ENCODE measurements around the gene ARF3. TPM values are rescaled to one million over a fixed set of nuclear protein-coding genes. Genes with fewer than 3 reads are reported as not detected.

ARF3 gene
- total and polyA plus RNA-seq, 2 donors (not counting 1 experiment from before 2014, with no cell fraction given): 28.1 to 182 TPM

DNA sequence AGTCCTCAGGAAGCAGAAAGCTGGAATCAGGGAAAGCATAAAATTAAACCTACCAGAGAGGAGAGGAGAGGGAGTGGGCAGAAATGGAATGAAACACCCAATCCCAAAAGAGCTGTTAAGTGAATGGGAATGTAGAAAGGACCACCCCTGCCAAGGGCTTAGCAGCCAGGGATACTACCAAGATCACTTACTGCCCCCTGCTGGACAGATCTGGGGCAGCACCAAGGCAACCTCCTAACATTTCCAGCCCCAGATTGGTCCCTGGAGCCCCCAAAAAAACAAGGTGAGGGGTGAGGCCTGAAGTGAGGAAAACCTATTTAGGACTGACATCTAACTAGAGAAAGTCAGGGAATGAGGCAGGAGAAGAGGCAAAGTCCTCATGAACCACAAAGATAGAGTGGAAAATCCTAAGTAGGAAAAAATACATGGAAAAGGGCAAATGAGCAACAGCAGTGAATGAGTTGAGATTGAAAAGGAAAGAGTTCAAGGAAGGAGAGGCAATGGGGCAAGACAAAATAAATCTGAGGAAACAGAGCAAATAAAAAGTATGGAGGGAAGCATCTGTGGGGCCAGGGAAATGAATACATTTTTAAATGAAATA is 20.8 kb downstream of the ARF3 start:
- Histone ChIP-seq H3K9me3 (ENCODE audit: control insufficient read depth, insufficient read depth, low read depth, low read length) (no peaks in the 10 kb centered on the region), H3K4me2 (ENCODE audit: extremely low read depth, insufficient read depth, low read length) (no peak overlapping the region), H4K20me1 (ENCODE audit: control insufficient read depth, extremely low read depth, insufficient read depth, low read length) (no peaks in the 10 kb centered on the region), H3K9ac (ENCODE audit: insufficient read depth, low read length) (no peak overlapping the region), H3K4me1 (ENCODE audit: control insufficient read depth, extremely low read depth, insufficient read depth, low read length) (no peaks in the 10 kb centered on the region), H3K36me3 (ENCODE audit: control insufficient read depth, insufficient read depth, low read length) (peaks cover 16% of the 10 kb centered on the region), H3K4me3 (replicated peaks in 1 of 4; ENCODE audit: control extremely low read depth in 1 of 4, insufficient read depth in 1 of 4, low read depth in 3 of 4, low read length in 4 of 4) (no peak overlapping the region), H3K79me2 (ENCODE audit: control insufficient read depth, insufficient read depth, low read length) (no peaks in the 10 kb centered on the region), H3K27me3 (ENCODE audit: control insufficient read depth, insufficient read depth, low read length) (no peaks in the 10 kb centered on the region), H3K27ac (ENCODE audit: insufficient read depth, low read length) (no peak overlapping the region), H2AFZ (ENCODE audit: low read length) (no peak overlapping the region)
- peak; percentile 58 to 84 for DNase-seq (ENCODE audit: low read depth in 2 of 2)
- TF ChIP-seq EZH2 (IDR thresholded peaks at IDR 0.05; ENCODE audit: low read length, missing control alignments): no peak
- TF ChIP-seq, protein P1, sequence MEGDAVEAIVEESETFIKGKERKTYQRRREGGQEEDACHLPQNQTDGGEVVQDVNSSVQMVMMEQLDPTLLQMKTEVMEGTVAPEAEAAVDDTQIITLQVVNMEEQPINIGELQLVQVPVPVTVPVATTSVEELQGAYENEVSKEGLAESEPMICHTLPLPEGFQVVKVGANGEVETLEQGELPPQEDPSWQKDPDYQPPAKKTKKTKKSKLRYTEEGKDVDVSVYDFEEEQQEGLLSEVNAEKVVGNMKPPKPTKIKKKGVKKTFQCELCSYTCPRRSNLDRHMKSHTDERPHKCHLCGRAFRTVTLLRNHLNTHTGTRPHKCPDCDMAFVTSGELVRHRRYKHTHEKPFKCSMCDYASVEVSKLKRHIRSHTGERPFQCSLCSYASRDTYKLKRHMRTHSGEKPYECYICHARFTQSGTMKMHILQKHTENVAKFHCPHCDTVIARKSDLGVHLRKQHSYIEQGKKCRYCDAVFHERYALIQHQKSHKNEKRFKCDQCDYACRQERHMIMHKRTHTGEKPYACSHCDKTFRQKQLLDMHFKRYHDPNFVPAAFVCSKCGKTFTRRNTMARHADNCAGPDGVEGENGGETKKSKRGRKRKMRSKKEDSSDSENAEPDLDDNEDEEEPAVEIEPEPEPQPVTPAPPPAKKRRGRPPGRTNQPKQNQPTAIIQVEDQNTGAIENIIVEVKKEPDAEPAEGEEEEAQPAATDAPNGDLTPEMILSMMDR (conservative IDR thresholded peaks at IDR 0.05 in 1 of 2, IDR thresholded peaks at IDR 0.05 in 1 of 2; ENCODE audit: low read depth in 1 of 2, low read length in 2 of 2): peak; percentile 95 to 97

DNA sequence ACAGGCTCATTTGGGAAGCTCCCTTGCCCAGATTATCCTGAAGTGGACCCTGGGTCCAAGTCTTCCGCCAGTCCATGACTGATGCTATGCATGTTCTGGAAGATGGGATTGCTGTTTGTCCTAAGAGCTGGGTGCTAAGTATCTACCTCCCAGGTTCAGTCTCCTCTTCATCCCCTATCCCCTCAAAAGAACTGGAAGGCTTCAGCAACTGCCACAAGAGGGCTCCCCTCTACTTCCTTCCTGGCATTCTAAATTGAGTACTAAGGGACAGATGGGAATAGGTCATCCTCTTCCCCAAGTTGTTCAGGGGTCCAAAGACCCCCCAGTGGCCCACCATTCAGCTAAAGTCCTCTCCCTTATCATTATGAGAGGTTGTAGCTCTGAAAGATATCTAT is 23.0 kb downstream of the ARF3 start:
- H3K36me3 ChIP-seq (ENCODE audit: control insufficient read depth, insufficient read depth, low read length): peaks cover 8% of the 10 kb centered on the region
- no peaks in the 10 kb centered on the region for H3K4me1 ChIP-seq (ENCODE audit: control insufficient read depth, extremely low read depth, insufficient read depth, low read length)
- TF ChIP-seq, protein P1 (conservative IDR thresholded peaks at IDR 0.05 in 1 of 2, IDR thresholded peaks at IDR 0.05 in 1 of 2; ENCODE audit: low read depth in 1 of 2, low read length in 2 of 2): peak in 1 of 2 donors; percentile 40
- TF ChIP-seq EZH2 (IDR thresholded peaks at IDR 0.05; ENCODE audit: low read length, missing control alignments): no peak
- no peaks in the 10 kb centered on the region for H3K9me3 ChIP-seq (ENCODE audit: control insufficient read depth, insufficient read depth, low read depth, low read length)
- no peaks in the 10 kb centered on the region for H3K79me2 ChIP-seq (ENCODE audit: control insufficient read depth, insufficient read depth, low read length)
- no peak overlapping the region for H3K4me2 ChIP-seq (ENCODE audit: extremely low read depth, insufficient read depth, low read length)
- no peak overlapping the region for H3K27ac ChIP-seq (ENCODE audit: insufficient read depth, low read length)
- H3K4me3 ChIP-seq (replicated peaks in 1 of 4; ENCODE audit: control extremely low read depth in 1 of 4, insufficient read depth in 1 of 4, low read depth in 3 of 4, low read length in 4 of 4): no peak overlapping the region
- H4K20me1 ChIP-seq (ENCODE audit: control insufficient read depth, extremely low read depth, insufficient read depth, low read length): no peaks in the 10 kb centered on the region
- no peak for DNase-seq (ENCODE audit: low read depth in 2 of 2)
- H3K9ac ChIP-seq (ENCODE audit: insufficient read depth, low read length): no peak overlapping the region
- H3K27me3 ChIP-seq (ENCODE audit: control insufficient read depth, insufficient read depth, low read length): no peaks in the 10 kb centered on the region
- H2AFZ ChIP-seq (ENCODE audit: low read length): no peak overlapping the region

DNA sequence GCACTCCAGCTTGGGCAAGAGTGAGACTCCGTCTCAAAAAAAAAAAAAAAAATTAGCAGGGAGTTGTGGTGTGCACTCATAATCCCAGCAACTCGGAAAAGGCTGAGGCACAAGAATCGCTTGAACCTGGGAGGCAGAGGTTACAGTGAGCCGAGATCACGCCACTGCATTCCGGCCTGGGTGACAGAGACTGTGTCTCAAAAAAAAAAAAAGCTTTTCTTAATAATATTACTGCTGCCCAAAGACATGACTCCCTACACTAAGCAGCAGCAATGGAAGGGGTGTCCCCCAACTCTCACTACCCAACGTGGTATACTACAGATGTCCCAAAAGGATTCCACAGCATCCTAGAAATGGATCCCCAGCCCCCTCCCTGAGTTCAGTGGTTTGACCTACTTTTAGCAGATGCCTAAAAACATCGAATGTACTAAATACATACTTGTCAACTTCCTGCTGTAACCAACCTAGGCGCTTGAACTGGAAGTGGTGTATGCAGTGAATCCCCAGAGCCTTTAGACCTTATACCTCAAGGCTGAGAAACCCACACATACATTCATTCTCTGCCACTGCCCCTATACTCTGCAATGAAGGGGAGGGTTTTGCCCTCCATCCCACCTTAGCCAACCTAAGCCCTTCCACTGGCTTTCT is 23.5 kb downstream of the ARF3 start:
- Histone ChIP-seq H3K4me3 (replicated peaks in 1 of 4; ENCODE audit: control extremely low read depth in 1 of 4, insufficient read depth in 1 of 4, low read depth in 3 of 4, low read length in 4 of 4) (no peak overlapping the region), H3K4me2 (ENCODE audit: extremely low read depth, insufficient read depth, low read length) (no peak overlapping the region), H3K79me2 (ENCODE audit: control insufficient read depth, insufficient read depth, low read length) (no peaks in the 10 kb centered on the region), H3K9ac (ENCODE audit: insufficient read depth, low read length) (no peak overlapping the region), H2AFZ (ENCODE audit: low read length) (no peak overlapping the region), H3K27me3 (ENCODE audit: control insufficient read depth, insufficient read depth, low read length) (no peaks in the 10 kb centered on the region), H3K9me3 (ENCODE audit: control insufficient read depth, insufficient read depth, low read depth, low read length) (no peaks in the 10 kb centered on the region), H3K4me1 (ENCODE audit: control insufficient read depth, extremely low read depth, insufficient read depth, low read length) (no peaks in the 10 kb centered on the region), H4K20me1 (ENCODE audit: control insufficient read depth, extremely low read depth, insufficient read depth, low read length) (no peaks in the 10 kb centered on the region), H3K36me3 (ENCODE audit: control insufficient read depth, insufficient read depth, low read length) (peaks cover 6% of the 10 kb centered on the region), H3K27ac (ENCODE audit: insufficient read depth, low read length) (no peak overlapping the region)
- no peak for DNase-seq (ENCODE audit: low read depth in 2 of 2)
- TF ChIP-seq, protein P1 (conservative IDR thresholded peaks at IDR 0.05 in 1 of 2, IDR thresholded peaks at IDR 0.05 in 1 of 2; ENCODE audit: low read depth in 1 of 2, low read length in 2 of 2): no peak
- no peak for TF ChIP-seq EZH2 (IDR thresholded peaks at IDR 0.05; ENCODE audit: low read length, missing control alignments)
